ENCODE data around the gene CIP2A.

The CIP2A gene

DNA sequence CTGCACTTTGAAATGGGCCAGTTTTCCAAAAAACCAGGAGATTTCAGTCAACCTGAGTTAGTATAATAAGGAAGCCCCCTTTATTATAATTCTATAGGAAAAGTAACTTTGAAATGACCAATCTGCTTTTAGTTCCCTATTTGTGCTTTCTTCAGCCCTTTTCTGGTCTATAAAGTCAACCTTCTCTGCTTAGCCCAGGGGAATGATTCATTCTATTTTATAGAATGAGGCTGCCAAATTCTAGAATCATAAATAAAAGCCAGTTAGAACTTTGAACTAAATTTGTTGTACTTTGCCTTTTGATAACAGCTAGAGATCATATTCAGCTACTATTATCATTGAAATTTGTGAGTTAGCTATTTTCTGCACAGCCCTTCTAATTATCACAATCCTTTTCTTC, 24.7 kb downstream of the CIP2A start:
- no peak for TF ChIP-seq EZH2 (IDR thresholded peaks at IDR 0.05; ENCODE audit: borderline replicate concordance, low read length)
- TF ChIP-seq, protein P1, sequence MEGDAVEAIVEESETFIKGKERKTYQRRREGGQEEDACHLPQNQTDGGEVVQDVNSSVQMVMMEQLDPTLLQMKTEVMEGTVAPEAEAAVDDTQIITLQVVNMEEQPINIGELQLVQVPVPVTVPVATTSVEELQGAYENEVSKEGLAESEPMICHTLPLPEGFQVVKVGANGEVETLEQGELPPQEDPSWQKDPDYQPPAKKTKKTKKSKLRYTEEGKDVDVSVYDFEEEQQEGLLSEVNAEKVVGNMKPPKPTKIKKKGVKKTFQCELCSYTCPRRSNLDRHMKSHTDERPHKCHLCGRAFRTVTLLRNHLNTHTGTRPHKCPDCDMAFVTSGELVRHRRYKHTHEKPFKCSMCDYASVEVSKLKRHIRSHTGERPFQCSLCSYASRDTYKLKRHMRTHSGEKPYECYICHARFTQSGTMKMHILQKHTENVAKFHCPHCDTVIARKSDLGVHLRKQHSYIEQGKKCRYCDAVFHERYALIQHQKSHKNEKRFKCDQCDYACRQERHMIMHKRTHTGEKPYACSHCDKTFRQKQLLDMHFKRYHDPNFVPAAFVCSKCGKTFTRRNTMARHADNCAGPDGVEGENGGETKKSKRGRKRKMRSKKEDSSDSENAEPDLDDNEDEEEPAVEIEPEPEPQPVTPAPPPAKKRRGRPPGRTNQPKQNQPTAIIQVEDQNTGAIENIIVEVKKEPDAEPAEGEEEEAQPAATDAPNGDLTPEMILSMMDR (IDR thresholded peaks at IDR 0.05; ENCODE audit: low read length): no peak

DNA sequence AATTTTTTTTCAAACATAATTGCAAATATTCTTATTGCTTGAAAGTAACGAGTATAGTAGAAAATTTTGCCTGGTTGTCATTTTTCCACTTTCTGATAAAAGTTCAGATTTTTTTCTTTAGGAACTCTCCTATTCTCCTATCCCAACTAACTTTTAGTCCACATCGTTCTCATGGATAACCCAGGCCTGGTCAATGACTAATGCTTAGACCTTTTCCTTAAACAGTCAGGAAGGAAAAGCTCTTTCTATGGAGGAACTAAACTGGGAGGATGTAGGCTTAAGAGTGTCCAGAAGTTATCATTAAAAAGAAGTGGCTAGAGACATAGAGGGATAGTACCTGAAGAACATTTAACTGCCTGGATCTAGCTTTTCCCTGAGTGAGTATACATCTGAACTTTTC, 26.7 kb downstream of the CIP2A start:
- Histone ChIP-seq H3F3A (ENCODE audit: insufficient read depth, low read length) (no peaks in the 10 kb centered on the region; the same call in 1 of the 2 replicates), H3K79me2 (ENCODE audit: insufficient read depth, low read length) (no peaks in the 10 kb centered on the region), H3K36me3 (ENCODE audit: insufficient read depth, low read length) (peaks cover 71% of the 10 kb centered on the region), H3K9ac (ENCODE audit: low read length) (no peak overlapping the region), H3K27ac (ENCODE audit: low read depth, low read length, poor library complexity, severe bottlenecking) (no peak overlapping the region), H3K4me3 (ENCODE audit: low read depth, low read length, poor library complexity, severe bottlenecking) (no peak overlapping the region), H2AFZ (ENCODE audit: low read length) (no peak overlapping the region), H3K9me2 (ENCODE audit: low read depth, low read length) (no peaks in the 10 kb centered on the region), H3K9me3 (ENCODE audit: low read length) (no peaks in the 10 kb centered on the region), H3K27me3 (ENCODE audit: insufficient read depth, low read length) (no peaks in the 10 kb centered on the region), H4K20me1 (ENCODE audit: insufficient read depth, low read length) (no peaks in the 10 kb centered on the region), H3K4me1 (ENCODE audit: insufficient read depth, low read length, severe bottlenecking) (no peaks in the 10 kb centered on the region), H3K4me2 (ENCODE audit: low read length) (no peak overlapping the region)
- TF ChIP-seq, protein P1 (IDR thresholded peaks at IDR 0.05; ENCODE audit: low read length): no peak
- TF ChIP-seq EZH2 (IDR thresholded peaks at IDR 0.05; ENCODE audit: borderline replicate concordance, low read length): no peak

More for the DNA sequence above, 24.7 kb downstream of the CIP2A start:
- no peaks in the 10 kb centered on the region for H3K4me1 ChIP-seq (ENCODE audit: insufficient read depth, low read length, severe bottlenecking)
- no peak overlapping the region for H3K4me3 ChIP-seq (ENCODE audit: low read depth, low read length, poor library complexity, severe bottlenecking)
- H3K9me2 ChIP-seq (ENCODE audit: low read depth, low read length): no peaks in the 10 kb centered on the region
- no peaks in the 10 kb centered on the region for H3K27me3 ChIP-seq (ENCODE audit: insufficient read depth, low read length)
- no peaks in the 10 kb centered on the region for H3K79me2 ChIP-seq (ENCODE audit: insufficient read depth, low read length)
- H2AFZ ChIP-seq (ENCODE audit: low read length): no peak overlapping the region
- H3K9ac ChIP-seq (ENCODE audit: low read length): no peak overlapping the region
- H3K9me3 ChIP-seq (ENCODE audit: low read length): no peaks in the 10 kb centered on the region
- no peak overlapping the region for H3K4me2 ChIP-seq (ENCODE audit: low read length)
- H4K20me1 ChIP-seq (ENCODE audit: insufficient read depth, low read length): no peaks in the 10 kb centered on the region
- H3K36me3 ChIP-seq (ENCODE audit: insufficient read depth, low read length): peaks cover 67% of the 10 kb centered on the region
- H3K27ac ChIP-seq (ENCODE audit: low read depth, low read length, poor library complexity, severe bottlenecking): no peak overlapping the region
- H3F3A ChIP-seq (ENCODE audit: insufficient read depth, low read length): no peaks in the 10 kb centered on the region

DNA sequence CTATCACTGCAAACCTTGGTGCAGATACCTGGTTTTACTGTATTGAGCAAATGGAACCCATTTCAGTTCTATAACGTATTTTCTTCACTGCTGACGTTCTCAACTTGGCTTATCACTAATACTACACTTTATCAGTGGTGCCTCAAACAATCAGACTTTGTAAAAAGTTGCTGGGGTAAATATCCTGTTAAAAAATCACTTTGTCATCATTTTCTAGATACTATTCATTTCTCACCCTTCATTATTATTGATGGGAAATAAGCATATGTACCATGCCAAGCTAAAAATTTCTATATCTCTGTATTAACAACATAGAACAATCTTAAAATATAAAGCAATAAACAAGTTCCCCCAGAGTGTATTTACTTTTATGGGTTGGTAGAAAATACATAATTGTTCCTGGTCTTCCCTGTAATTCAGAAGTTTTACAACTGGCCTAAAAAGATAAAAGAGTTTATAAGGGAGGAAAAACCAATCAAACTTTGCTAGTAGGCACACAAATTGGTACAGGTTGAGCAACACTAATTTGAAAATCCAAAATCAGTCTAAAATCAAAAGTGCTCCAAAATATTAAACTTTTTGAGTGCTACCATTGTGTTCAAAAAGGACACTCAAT, 33.2 kb downstream of the CIP2A start:
- Histone ChIP-seq H3K4me2 (ENCODE audit: low read length) (no peak overlapping the region), H3K9me2 (ENCODE audit: low read depth, low read length) (no peaks in the 10 kb centered on the region), H3K27ac (ENCODE audit: low read depth, low read length, poor library complexity, severe bottlenecking) (no peak overlapping the region), H3K4me1 (ENCODE audit: insufficient read depth, low read length, severe bottlenecking) (no peaks in the 10 kb centered on the region), H4K20me1 (ENCODE audit: insufficient read depth, low read length) (no peaks in the 10 kb centered on the region), H3K79me2 (ENCODE audit: insufficient read depth, low read length) (no peaks in the 10 kb centered on the region), H2AFZ (ENCODE audit: low read length) (no peak overlapping the region), H3K9ac (ENCODE audit: low read length) (no peak overlapping the region), H3F3A (ENCODE audit: insufficient read depth, low read length) (no peaks in the 10 kb centered on the region; the same call in 1 of the 2 replicates), H3K9me3 (ENCODE audit: low read length) (no peaks in the 10 kb centered on the region), H3K36me3 (ENCODE audit: insufficient read depth, low read length) (peaks cover 92% of the 10 kb centered on the region), H3K4me3 (ENCODE audit: low read depth, low read length, poor library complexity, severe bottlenecking) (no peak overlapping the region), H3K27me3 (ENCODE audit: insufficient read depth, low read length) (no peaks in the 10 kb centered on the region)
- no peak for TF ChIP-seq EZH2 (IDR thresholded peaks at IDR 0.05; ENCODE audit: borderline replicate concordance, low read length)
